HG02610 (cell line): ENCODE measurements around the gene KRT3.

Experiments
- ATAC-seq: cut with Tn5 transposase; IDR thresholded peaks from one replicate; pipeline ENCODE4 v1.9.1; 2021; ENCODE audit warnings: mild to moderate bottlenecking, moderate library complexity; ENCODE audit not compliant: unreplicated experiment

KRT3 gene

DNA sequence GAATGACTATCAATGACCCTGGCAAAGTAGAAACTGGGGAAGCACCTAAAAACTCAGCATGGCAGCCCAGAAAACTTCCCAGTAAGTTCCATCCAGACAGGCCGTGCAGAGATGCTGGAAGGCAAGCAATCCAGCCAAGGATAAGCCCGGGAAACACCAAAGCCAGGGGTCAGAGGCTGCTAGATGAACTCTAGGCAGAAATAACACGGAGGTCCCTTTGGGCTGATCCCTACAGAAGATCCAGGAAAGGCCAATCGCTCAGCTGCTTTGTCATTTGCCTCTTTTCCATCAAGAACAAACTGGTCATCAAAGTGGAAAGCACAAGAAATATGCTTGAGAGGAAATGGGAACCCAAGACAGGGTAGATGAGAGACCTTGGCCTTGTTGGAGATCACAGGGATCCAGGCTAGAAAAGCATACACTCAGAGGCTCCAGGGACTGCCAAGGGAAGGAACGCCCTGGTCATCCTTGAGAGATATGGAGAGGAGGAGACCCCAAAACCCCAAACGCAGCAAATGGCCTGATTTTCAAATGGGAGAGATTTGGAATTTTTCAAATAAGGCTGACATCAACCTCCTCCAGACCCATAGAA lies 31.7 kb upstream of the KRT3 start:
- no peak for ATAC-seq

DNA sequence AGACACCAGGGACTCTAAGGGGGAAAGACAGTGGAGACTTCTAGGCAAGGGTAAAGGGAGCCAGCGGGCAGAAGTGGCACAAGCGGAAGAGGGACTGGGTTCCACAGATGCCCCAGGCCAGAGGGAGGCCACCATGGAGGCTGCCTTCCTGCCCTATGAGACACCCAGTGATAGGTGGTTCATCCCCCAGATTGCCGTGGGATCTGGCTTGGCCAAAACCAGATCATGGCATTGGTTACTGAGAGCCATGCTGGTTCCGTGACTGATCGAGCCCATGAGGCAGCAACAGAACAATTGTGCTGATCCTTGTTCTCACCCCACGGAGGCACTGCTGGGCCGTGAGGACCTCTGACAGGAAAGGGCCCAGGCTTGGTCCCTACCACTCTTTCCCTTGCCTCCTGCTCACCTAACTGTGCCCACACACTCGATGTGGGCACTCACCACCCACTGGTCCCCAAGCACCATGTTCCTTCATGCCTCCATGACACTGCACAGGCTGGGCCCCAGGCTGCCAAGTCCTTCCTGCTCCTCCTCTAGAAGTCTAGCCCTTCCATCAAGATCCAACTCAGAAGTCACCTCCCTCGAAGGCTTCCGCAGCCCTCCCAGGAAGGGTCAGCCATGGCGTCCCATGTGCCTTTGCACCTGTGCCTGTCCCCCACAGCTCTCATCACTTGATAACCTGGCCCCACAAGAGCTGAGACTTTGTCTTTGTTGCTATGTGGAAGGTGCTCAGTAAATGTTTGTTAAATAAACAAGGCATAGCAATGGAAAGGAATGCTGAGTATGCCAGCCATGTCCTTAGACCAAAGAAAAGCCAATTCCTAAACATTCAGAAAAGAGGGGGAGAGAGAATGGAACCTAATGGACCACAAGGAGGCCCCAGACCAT lies 30.9 kb upstream of the KRT3 start:
- no peak for ATAC-seq

DNA sequence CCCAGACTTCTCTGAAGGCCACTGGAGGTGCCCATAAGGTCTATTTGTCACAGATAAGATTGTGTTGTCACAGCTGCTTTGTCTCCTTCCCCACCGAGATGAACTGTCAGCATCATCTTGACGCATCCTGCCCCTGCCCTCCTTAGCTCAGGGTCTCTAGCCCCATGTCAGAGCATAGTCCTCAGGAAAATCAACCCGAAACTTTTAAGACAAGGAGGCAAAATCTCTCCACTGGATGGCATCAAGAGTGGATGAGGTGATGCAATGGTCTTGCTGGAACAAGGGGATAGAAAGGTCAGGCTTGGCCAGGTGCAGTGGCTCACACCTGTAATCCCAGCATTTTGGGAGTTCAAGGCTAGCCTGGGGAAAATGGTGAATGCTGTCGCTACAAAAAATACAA lies 30.0 kb upstream of the KRT3 start:
- no peak for ATAC-seq

DNA sequence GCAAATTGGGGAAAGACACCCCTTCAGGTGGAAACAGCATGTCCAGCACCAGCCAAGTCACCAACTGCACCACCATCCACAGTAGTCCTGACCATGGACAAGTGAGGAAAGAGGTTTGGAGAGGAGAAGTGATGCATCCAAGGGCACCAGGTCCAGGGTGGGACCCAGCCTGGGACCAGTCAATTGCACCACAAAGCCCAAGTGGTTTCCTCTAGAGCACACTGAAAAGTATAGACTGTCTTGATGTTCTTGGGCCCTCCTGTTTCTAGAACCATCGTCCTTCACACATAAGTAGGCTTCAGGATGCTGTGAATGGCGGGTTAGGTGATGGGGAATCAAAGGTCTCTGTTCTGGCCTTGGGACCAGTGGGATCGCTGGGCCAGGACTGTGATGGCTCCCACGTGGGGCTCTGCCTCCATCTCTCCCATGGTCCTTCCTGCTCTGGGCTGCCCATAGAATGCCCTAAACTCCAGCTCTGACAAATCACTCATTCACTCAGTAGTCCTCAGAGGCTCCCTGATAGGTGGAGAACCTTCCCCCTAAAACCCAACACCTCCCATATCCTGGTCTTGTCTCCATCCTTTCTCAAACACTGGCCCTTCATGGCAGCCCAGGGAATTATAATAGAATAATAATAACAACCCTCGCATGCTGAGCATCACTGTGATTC lies 29.0 kb upstream of the KRT3 start:
- no peak for ATAC-seq

GRCh38 chr12:52823761-52824450 lies 28.0 kb upstream of the KRT3 start:
- no peak for ATAC-seq

DNA sequence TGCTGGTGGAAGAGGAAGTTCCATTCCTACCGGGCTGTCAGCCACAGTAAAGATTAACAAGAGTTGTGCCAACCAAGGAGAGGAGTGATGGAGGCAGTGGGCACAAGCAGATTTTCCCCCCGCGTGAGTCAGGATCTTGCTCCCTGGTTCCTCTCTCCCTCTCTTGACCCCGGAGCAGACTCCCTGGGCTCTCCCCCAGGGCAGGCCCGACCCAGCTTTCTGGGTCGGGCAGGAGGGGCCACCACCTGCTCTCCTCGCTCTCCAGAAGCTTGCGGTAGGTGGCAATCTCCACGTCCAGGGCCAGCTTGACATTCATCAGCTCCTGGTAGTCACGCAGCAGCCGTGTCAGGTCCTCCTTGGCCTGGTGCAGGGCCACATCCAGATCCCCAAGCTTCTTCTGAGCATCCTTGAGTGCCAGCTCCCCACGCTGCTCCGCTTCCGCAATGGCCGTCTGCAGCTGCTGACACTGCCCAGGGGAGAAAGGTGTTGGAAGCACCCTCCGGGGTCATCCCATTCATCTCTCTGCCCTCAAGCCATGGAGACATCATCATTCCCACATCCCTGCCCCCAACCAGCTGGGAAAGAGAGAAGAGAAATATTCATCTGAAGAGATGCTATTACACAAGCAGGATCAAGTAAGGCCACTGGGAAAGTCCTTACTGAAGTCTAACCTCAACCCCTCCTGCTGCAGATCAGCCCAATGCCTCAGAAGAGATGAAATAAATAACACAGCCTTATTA lies 27.0 kb upstream of the KRT3 start:
- ATAC-seq = no peak

DNA sequence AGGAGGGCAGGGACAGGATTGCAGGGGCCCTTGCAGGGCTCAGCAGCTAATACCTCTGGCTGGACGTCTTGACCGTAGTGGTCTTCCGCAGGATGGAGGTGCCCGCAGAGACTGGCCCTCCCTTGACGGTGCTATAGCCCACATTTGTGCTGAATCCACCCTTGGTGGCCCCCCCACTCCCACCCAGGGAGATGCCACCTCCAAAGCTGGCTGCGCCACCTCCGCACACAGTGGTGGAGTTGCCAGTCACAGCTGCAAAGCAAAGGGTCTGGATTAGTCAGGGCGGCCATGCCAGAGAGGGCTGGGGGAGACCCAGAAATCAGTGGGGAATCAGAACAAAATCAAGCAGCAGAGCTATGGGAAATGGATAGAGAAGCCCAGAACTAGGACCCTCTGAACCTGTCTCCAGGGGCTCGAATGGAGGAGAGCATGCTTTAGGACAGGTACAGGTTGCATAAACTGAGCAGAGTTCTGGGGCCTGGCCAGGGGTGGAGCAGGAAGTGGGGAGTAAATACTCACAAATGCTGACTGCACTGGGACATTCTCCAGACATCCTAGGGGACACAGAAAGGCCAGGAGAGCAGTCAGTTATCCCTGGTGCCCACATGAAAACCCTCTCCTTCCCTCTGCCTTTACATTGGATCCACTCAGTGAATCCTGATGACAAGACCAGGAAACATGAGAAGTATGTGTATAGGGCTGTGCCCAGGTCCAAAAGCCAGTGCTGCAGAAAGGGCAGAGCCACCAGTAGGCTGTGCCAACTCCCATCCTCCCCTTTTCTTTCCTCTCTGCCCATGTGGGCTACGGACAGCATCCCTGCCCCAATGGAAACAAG lies 26.1 kb upstream of the KRT3 start:
- ATAC-seq = no peak

- ATAC-seq = no peak
Measured at GRCh38 chr12:52821071-52821730, 25.3 kb upstream of the KRT3 start.

DNA sequence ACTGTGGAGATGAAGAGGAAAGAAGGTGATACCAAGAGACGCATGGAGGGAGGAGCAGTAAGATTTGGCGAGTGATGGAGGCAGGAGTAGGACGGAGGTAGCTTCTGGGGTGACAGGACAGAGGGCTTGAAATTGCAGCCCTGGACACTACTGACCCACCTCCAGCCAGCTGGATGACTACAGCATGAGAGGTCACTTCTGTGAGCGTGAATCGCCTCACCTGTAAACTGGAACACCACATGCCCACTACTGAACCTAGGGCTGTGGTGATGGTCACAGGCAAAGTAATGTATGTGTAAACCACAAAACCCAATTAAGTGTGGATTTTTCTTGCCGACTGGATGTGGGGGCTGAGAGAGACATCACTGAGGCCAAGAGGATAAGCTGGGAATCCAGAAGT lies 24.6 kb upstream of the KRT3 start:
- ATAC-seq = no peak

DNA sequence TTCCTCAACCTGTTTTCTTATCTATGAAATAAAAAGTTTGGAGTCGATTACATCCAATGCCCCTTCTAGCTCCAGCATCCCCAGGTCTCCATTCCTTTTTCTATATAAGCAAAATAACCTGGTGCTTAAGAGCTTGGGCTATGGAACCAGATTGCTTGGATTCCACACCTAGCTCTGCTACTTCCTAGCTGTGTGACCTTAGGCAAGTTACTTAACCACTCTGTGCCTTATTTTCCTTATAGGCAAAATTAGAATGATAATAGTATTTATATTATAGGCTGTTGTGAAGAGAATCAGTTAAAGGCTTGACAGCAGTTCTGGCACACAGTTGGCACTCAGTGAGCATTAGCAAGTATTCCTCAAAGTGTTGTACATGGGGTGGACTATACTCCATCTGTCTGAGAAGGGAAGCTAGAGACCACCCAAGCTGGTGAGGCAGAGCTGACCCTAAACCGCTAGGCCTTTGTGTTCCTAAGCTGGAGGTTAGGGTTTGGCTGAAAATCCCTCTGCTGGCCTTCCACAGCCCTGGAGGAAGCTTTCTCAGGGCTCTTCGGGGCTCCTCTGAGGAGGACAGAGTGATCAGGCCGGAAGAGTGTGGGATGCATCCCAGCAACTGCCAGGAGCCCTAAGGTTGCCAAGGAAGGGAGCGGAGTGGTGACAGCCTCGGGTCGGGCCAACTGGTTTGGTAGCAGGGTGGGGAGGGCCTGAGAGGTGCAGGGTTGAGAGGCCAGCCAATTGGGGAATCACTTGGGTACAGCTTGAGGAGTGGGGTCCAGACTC lies 24.0 kb upstream of the KRT3 start:
- ATAC-seq = no peak

DNA sequence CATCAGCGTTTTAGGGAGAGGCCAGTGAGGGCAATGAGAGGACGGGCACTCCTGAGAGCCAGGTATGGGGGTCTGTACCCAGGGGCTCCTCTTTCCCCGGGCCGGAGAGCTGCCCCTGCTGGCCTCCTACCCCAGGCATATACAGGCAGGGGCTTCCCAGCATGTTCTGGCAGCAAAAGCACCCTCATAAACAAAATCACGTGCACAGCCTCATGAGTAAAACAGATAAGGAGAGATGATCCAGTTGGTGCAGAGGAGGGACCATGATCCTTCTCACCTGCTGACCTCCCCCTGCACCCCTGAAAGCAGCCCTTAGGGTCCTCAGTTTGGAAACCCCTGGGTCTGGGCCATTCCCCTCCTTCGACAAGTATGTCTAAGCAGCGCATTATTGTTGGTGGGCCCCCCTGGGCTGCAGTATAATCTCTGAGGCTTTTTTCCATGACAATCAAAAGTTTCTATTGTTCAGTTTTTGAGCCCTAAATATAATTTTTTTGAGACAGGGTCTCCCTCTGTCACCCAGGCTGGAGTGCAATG lies 23.0 kb upstream of the KRT3 start:
- ATAC-seq = no peak

DNA sequence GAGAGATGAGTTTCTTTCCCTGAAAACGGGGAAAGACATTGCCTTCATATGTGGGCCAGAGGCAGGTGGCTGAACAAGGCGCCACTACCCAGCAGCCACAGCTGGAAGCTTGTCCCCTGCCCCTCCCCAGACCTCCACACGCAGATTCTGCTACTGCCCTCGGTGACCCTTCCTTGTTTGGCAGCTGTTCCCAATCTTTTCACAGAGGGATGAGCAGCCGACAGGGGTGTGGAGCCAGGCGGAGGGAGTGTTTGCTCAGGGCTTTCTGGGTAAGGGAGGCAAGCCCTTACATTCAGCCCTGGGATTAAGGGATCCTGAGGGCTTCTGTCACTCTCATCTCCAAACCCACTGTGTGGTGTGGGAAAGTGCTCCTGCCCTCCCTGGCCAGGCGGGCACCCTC lies 22.5 kb upstream of the KRT3 start:
- ATAC-seq = no peak

DNA sequence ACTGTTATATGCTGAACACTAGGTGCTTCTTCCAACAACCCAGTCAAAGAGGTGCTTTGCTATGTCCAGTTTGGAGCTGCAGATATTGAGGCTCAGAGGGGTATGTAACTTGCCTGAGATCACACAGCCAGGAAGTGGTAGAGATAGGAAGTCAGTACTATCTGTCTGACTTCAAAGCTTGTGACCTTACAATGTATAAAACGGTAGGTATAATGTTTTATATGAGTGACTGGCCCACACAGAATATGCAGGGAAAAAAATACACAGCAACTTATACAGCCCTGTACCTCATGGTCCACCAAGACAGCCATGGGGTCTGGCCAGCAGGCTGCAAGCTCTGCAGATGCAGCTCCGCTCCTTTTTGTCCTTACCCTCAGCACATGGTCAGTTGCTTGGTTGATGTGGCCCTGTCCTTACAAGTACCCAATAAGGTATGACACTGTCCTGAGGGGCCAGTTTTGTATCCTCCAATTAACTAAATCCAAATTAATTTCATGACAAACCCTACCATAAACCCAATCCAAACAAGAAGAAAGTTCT lies 21.9 kb upstream of the KRT3 start:
- no peak for ATAC-seq

GRCh38 chr12:52817003-52817698 lies 21.2 kb upstream of the KRT3 start:
- no peak for ATAC-seq

GRCh38 chr12:52815676-52816588 lies 20.0 kb upstream of the KRT3 start:
- ATAC-seq = no peak

DNA sequence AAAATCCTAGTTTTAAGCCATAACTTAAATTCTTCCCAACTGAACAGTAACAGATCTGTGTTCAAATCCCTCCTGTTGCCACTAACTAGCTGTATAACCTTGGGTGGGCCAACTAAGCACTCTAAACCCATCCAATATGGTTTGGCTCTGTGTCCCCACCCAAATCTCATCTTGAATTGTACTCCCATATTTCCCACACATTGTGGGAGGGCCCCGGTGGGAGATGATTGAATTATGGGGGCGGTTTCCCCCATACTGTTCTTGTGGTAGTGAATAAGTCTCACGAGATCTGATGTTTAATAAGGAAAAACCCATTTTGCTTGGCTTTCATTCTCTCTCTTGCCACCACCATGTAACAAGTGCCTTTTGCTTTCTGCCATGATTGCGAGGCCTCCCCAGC lies 19.2 kb upstream of the KRT3 start:
- no peak for ATAC-seq
